Measurements from ENCODE around the gene JADE2. TPM values are rescaled to one million over a fixed set of nuclear protein-coding genes. Genes with fewer than 3 reads are reported as not detected.

Gene JADE2
- total RNA-seq, 1 donor from 2014 or later: 76.8 TPM

DNA sequence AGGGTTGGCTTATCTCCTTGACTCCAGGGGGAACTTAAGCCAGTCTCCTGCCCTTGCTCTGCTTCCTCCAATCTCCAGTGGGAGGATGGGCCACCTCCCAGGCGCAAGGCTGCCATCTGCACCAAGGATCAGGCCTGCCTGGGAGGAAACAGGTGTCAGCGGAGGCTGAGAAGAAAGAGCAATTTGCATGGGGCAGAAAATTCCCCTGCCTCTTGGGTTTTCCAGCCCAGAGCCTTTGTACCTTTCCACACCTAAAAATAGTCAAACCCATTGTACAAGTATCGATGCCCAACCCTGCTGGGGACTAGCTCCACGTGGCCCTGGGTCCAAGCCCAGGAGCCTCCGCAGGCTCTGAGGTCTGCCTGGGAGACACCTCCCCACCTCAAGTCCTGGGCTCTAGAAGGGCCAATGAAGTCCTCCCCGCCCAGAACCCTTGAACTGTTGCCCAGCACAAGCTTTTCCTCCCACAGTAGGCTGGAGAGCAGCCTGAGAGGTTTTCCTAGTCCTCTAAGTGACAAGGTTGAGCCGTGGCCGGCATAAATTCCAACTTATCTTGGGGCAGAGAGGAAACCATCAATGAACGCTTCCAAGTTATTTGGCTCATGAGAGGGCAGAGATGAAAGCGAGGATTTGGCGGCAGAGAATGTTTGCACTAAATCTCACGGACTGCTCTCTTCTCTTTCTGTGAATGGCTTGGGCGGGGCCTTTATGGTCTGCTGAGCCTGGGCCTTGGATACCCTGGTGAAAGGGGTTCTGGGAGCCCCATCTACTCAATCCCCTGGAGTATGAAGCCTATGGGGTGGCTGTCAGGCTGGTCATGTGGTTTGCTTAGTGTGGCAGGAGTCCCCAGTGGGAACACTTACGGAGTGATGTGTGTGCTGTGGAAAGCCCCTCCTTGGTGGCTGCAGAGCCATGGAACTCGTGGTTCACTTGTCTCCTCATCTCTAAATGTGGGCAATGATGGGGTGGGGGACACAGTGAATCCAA lies 15.6 kb downstream of the JADE2 start:
- Mint-ChIP-seq H3K4me3 (ENCODE audit: low read depth) (no peak overlapping the region), H3K4me1 (ENCODE audit: low read depth) (peaks cover 41% of the 10 kb centered on the region), H3K36me3 (ENCODE audit: low read depth) (peaks cover 70% of the 10 kb centered on the region), H3K9me3 (no peaks in the 10 kb centered on the region), H3K27me3 (ENCODE audit: low read depth) (no peaks in the 10 kb centered on the region), H3K27ac (peak overlapping the region; percentile 17)
- intact Hi-C loops (cut with micrococcal nuclease): no loop called here
- DNase-seq (ENCODE audit: low spot score): no peak

DNA sequence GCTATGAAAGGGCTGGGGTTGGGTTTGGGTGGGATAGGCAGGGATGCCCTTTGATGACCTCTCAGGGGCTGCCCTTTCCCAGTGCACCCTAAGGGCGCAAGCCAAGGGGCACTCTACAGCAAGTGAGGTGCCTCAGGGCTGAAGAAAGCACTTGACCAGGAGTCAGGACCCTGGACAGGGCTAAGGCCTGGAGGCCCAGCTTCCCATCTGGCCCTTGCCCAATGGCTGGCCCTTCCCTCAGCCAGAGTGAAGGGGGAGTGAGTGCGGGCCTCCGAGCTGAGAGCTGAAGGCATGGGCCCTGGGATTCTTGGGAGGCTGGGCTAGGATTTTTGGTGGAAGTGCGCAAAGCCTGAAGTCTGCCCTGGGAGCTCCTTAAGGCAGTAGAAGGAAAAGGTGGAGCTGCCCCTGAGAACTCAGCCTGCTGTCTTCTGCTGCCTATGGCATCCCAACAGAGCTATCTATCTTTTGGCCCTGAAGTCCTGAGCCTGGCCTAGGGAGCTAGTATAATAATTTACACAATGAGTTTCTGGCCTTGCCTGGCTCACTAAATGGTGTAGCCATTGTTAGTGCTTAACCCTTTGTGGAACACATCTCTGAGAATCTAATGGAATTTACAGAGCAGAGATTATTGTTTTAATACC lies 16.4 kb downstream of the JADE2 start:
- Mint-ChIP-seq H3K4me3 (ENCODE audit: low read depth) (no peak overlapping the region), H3K4me1 (ENCODE audit: low read depth) (peaks cover 33% of the 10 kb centered on the region), H3K27me3 (ENCODE audit: low read depth) (no peaks in the 10 kb centered on the region), H3K9me3 (no peaks in the 10 kb centered on the region), H3K27ac (no peak overlapping the region), H3K36me3 (ENCODE audit: low read depth) (peaks cover 69% of the 10 kb centered on the region)
- DNase-seq (ENCODE audit: low spot score): no peak
- intact Hi-C loops (cut with micrococcal nuclease): no loop called here

DNA sequence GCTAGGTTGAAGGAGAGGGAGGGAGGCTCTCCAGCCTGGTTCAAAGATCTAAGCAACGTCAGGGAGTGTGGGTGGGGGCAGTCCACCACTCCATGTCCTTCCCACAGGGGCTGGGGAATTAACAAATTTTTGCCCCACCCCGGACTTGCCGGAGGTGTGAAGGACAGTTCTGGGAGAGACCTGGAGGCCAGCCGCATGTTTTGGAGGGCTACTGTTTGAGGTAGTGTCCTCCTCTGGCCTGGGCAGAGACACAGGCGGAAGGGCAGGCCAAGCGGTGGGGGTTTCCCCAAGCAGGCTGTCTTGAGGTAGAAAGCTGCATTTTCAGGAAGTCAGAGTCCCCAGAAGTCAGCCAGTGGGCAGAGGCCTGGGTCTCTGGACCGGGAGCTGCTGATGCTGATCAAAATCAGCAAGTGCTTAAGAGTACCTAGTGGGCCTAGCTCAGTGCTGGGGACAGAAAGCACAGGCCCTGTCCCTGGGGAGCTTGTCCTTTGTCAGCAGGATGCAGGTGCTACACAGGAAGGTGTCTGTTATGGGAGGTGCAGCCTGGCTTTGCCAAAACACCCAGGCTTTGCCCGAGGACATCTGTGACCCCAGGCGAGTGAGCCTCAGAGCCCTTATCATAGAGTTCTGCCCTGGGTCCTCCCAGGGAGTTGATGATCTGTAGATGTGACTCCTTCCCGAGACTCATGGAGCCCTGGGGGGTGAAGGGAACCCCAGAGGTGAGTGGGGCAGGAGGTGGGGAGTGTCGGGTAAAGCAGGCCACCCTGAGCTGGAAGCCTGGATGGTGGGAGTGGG lies 18.5 kb downstream of the JADE2 start:
- DNase-seq (ENCODE audit: low spot score): peak; percentile 18
- Mint-ChIP-seq H3K27me3 (ENCODE audit: low read depth) (no peaks in the 10 kb centered on the region), H3K36me3 (ENCODE audit: low read depth) (peaks cover 72% of the 10 kb centered on the region), H3K4me1 (ENCODE audit: low read depth) (peaks cover 28% of the 10 kb centered on the region), H3K9me3 (no peaks in the 10 kb centered on the region), H3K4me3 (ENCODE audit: low read depth) (peak overlapping the region; percentile 74), H3K27ac (peak overlapping the region; percentile 92)
- intact Hi-C loops (cut with micrococcal nuclease): loop anchor here (1.0 kb wide), 1 partner anchor 17 kb away; no protein-coding TSS in a partner anchor

DNA sequence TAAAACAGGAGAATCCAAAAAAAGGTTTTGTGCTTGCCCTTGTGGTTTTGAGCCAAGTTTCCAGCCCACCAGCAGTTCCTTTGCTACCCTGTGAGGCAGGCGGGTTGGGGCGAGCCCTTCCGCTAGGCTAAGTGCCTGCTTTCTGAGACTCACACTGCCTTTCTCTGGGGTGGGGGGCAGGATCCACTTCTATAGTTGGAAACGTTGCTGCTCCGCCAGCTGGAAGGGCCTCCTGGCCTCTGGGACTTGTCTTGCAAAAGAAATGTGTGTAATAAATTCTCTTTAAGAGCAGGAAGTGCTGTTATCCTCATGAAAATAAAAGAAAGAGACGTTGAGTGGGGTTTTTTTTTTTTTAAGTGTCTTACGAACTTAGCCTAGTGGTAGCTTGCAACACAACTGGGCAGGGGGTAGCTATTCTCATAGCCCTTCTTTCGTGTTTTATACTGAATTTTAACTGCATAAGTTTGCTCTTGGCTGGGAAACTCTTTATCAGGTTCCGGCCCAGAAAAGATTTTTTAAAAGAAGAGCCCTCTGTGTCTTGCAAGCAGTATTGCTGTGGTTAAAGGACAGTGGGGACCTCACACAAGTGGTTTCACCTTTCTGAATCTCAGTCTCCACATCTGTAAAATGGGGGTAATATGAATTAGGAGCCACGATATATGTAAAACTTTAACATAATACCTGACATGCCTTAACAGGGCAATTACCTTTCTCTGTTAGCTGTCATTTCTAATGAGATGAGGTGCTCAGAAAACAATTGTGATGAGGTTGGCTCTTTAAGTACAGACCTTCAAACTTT lies 19.8 kb downstream of the JADE2 start:
- no peaks in the 10 kb centered on the region for H3K27me3 Mint-ChIP-seq (ENCODE audit: low read depth)
- H3K4me3 Mint-ChIP-seq (ENCODE audit: low read depth): peak overlapping the region; percentile 74
- H3K27ac Mint-ChIP-seq: peak overlapping the region; percentile 92
- DNase-seq (ENCODE audit: low spot score): no peak
- H3K9me3 Mint-ChIP-seq: no peaks in the 10 kb centered on the region
- H3K4me1 Mint-ChIP-seq (ENCODE audit: low read depth): peaks cover 29% of the 10 kb centered on the region
- H3K36me3 Mint-ChIP-seq (ENCODE audit: low read depth): peaks cover 66% of the 10 kb centered on the region
- intact Hi-C loops (cut with micrococcal nuclease): no loop called here

DNA sequence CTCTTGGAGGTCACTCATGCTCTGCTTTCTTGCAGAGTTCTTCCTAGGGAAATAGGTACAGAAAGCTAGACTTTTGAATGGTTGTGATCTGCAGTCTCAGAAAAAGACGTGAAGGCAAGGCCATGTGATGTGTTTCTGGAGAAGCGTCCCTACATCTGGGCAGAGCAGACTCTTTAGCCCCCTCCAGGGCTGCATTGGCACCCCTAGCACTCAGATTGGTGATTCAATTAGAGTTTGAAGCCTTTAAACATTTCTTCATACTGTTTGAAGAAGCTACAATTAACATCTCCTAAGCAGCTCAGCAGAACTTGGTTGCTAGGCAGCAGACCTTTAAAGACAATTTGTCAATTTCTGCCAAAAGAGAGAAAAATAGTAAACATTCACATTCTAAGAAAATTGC lies 21.6 kb downstream of the JADE2 start:
- Mint-ChIP-seq H3K27me3 (ENCODE audit: low read depth) (no peaks in the 10 kb centered on the region), H3K36me3 (ENCODE audit: low read depth) (peaks cover 64% of the 10 kb centered on the region), H3K4me1 (ENCODE audit: low read depth) (peaks cover 34% of the 10 kb centered on the region), H3K4me3 (ENCODE audit: low read depth) (no peak overlapping the region), H3K27ac (peak overlapping the region; percentile 50), H3K9me3 (no peaks in the 10 kb centered on the region)
- intact Hi-C loops (cut with micrococcal nuclease): no loop called here
- no peak for DNase-seq (ENCODE audit: low spot score)

DNA sequence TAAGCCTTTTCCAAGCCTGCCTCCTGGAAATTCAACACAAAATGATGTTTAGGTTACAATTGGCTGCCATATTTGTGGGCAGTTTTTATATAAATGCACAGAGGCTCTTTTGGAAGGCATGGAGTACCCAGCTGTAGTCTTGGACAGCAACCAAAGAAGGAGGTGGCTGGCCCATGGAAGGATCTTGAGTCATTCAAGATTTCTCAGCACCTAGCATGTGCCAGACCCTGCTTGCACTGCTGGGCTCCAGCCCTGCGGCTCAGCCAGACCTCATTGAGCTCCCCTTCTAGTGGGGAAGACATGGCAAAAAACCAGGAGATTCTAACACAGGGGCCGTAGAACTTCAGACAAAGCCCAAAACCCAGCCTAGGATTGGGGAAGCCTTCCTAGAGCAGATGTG lies 22.1 kb downstream of the JADE2 start:
- no peak overlapping the region for H3K27ac Mint-ChIP-seq
- H3K4me3 Mint-ChIP-seq (ENCODE audit: low read depth): no peak overlapping the region
- no peaks in the 10 kb centered on the region for H3K27me3 Mint-ChIP-seq (ENCODE audit: low read depth)
- intact Hi-C loops (cut with micrococcal nuclease): no loop called here
- H3K9me3 Mint-ChIP-seq: no peaks in the 10 kb centered on the region
- peaks cover 34% of the 10 kb centered on the region for H3K4me1 Mint-ChIP-seq (ENCODE audit: low read depth)
- DNase-seq (ENCODE audit: low spot score): no peak
- H3K36me3 Mint-ChIP-seq (ENCODE audit: low read depth): peaks cover 67% of the 10 kb centered on the region

DNA sequence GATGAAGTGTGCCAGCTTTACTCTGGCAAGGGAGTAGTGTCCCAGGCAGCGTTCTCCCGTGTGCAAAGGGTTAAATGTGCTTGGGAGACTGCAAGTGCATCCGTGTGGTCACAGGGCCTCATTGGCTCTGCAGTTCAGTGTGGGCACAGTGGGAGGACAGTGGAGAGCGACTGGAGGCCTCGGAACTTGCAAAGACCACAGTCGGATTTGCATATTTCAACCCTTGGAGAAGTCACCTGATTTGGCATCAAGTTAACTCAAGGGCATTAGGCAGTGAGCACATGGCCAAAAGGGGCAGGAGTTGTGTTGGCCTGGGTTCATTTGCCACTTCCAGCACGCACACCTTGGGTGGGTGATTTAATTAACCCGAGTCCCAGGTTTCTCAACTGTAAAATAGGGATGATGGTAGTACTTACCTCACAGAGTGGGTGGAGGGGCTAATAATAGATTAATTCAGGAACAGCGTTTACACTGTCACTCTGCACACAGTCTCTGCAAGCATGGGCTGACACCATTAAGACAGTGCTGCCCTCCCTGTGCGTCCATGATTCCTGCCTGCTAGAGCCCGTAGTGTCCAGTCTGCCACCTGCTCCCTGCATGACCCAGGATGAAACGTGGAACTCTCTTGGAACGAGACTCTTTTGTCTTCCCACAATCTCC lies 22.7 kb downstream of the JADE2 start:
- no peak overlapping the region for H3K4me3 Mint-ChIP-seq (ENCODE audit: low read depth)
- no peak overlapping the region for H3K27ac Mint-ChIP-seq
- peaks cover 72% of the 10 kb centered on the region for H3K36me3 Mint-ChIP-seq (ENCODE audit: low read depth)

DNA sequence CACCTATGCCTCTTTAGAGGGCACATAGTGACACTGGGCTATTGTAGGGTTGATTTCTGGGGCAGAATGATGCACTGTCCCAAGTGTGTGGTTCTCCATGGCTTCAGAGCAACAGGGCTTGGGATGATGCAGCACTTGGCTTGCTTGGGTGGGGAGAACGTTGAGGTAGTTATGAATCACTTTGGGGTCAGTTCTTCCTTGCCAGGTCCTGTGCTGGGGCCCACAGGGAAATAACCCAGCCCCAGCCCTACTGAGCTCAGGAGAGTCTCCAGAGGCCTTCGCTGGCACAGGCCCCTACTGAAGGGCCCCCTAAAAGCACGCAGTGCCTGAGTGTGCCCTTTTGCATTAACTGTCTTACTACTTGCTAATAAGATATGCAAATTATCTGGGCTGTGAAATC lies 24.2 kb downstream of the JADE2 start:
- Mint-ChIP-seq H3K36me3 (ENCODE audit: low read depth) (peaks cover 71% of the 10 kb centered on the region), H3K27ac (no peak overlapping the region), H3K4me1 (ENCODE audit: low read depth) (peaks cover 29% of the 10 kb centered on the region), H3K9me3 (no peaks in the 10 kb centered on the region), H3K27me3 (ENCODE audit: low read depth) (no peaks in the 10 kb centered on the region), H3K4me3 (ENCODE audit: low read depth) (no peak overlapping the region)
- intact Hi-C loops (cut with micrococcal nuclease): no loop called here
- no peak for DNase-seq (ENCODE audit: low spot score)

More for the DNA sequence above, 22.7 kb downstream of the JADE2 start:
- no peaks in the 10 kb centered on the region for H3K9me3 Mint-ChIP-seq
- intact Hi-C loops (cut with micrococcal nuclease): no loop called here
- H3K4me1 Mint-ChIP-seq (ENCODE audit: low read depth): peaks cover 34% of the 10 kb centered on the region
- H3K27me3 Mint-ChIP-seq (ENCODE audit: low read depth): no peaks in the 10 kb centered on the region
- DNase-seq (ENCODE audit: low spot score): no peak

DNA sequence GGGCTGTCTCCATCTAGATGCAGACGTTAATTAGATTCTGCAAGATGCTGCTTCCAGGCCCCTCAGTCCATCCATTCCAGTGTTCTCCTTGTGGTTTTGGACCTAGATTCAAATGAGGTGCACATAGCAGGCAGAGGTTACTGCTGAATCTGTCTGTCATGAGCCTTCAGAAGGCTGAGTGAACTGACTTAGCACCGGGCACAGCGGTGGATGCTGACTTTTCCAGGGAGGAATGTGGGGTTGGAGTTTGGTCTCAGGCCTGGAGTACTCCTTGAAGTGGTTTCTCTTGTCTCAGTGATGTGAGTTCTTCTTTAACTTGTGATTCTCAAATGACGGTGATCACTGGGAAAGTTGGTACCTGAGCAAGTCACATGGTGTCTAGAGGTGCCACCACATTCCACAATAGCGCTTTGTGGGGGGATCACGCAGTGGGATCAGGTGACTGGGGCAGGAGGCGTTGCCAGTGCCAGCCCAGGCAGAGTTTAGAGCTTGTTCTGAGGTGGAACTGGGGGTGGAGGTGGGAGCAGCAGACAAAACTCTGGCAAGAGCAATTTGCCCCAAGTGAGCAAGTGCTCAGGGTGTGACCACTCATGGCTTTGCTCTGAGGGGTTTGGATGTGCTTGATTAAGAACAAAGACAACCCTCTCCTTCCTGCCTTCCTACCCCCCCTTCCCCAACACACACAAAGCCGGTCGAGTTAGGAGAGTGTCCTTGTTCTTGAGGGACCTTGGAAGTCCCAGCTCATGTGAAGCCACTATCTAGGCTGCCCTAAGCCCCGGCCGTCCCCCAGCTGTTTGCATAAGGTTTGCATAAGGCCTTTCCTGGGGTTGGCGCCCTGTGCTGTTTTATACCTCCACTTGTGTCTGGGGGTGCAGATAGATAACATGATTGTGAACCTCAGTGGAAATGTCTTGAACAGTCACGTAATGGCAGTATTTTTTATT lies 25.1 kb downstream of the JADE2 start:
- DNase-seq (ENCODE audit: low spot score): no peak
- peaks cover 29% of the 10 kb centered on the region for H3K4me1 Mint-ChIP-seq (ENCODE audit: low read depth)
- intact Hi-C loops (cut with micrococcal nuclease): no loop called here
- H3K9me3 Mint-ChIP-seq: no peaks in the 10 kb centered on the region
- no peaks in the 10 kb centered on the region for H3K27me3 Mint-ChIP-seq (ENCODE audit: low read depth)
- H3K36me3 Mint-ChIP-seq (ENCODE audit: low read depth): peaks cover 68% of the 10 kb centered on the region
- peak overlapping the region; percentile 3 for H3K27ac Mint-ChIP-seq
- no peak overlapping the region for H3K4me3 Mint-ChIP-seq (ENCODE audit: low read depth)

DNA sequence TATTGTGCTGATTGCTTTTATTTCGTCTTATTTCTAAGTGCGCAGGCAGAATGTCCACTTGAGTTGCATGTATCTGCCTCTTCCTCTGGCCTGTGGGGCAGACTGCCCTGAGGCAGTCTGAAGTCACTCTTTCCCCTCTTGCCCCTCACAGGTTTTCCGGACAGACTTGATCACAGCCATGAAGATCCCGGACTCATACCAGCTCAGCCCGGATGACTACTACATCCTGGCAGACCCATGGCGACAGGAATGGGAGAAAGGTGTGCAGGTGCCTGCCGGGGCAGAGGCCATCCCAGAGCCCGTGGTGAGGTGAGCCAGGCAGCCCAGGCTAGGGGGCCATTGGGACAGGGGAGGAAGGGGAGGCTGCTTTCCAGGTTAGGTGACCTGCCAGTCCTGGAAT lies 26.4 kb downstream of the JADE2 start:
- no peak overlapping the region for H3K4me3 Mint-ChIP-seq (ENCODE audit: low read depth)
- no peaks in the 10 kb centered on the region for H3K27me3 Mint-ChIP-seq (ENCODE audit: low read depth)
- no peaks in the 10 kb centered on the region for H3K9me3 Mint-ChIP-seq
- DNase-seq (ENCODE audit: low spot score): no peak
- peak overlapping the region; percentile 43 for H3K27ac Mint-ChIP-seq
- H3K36me3 Mint-ChIP-seq (ENCODE audit: low read depth): peaks cover 73% of the 10 kb centered on the region
- H3K4me1 Mint-ChIP-seq (ENCODE audit: low read depth): peaks cover 36% of the 10 kb centered on the region
- intact Hi-C loops (cut with micrococcal nuclease): no loop called here

DNA sequence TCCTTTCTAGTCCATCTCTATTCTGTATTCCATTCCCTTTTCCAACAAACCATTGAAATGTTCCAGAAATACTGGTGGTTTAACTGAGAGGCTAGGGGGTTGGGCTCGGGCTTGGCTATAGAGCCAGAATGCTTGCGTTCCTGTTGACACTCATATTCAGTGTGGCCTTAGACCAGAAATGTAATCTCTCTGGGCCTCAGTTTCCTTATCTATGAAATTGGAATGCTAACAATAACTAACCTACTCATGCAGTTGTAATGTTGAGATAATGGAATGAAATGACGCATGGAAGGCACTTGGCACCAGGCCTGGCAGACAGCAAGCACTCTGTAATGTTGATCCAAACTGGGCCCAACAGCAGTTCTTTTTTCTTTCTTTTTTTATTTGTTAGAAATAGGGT lies 26.8 kb downstream of the JADE2 start:
- DNase-seq (ENCODE audit: low spot score): no peak
- intact Hi-C loops (cut with micrococcal nuclease): no loop called here
- Mint-ChIP-seq H3K27me3 (ENCODE audit: low read depth) (no peaks in the 10 kb centered on the region), H3K36me3 (ENCODE audit: low read depth) (peaks cover 71% of the 10 kb centered on the region), H3K27ac (no peak overlapping the region), H3K4me3 (ENCODE audit: low read depth) (no peak overlapping the region), H3K4me1 (ENCODE audit: low read depth) (peaks cover 35% of the 10 kb centered on the region), H3K9me3 (no peaks in the 10 kb centered on the region)

All from activated T-helper 2 cell treated with anti-CD3 and anti-CD28 coated beads, Interferon-gamma antibody, Interleukin-2, Interleukin-4, amounts not matched to agents 10 μg/mL and 5 μg/mL and 100 μg/mL, durations not matched to agents 14 hours and 24 hours and 36 hours (primary cell).